ENCODE measurements around the gene DCBLD2. TPM values are rescaled to one million over a fixed set of nuclear protein-coding genes. Genes with fewer than 3 reads are reported as not detected.

The DCBLD2 gene
- total RNA-seq, 1 donor from 2014 or later, result 91.9 TPM

DNA sequence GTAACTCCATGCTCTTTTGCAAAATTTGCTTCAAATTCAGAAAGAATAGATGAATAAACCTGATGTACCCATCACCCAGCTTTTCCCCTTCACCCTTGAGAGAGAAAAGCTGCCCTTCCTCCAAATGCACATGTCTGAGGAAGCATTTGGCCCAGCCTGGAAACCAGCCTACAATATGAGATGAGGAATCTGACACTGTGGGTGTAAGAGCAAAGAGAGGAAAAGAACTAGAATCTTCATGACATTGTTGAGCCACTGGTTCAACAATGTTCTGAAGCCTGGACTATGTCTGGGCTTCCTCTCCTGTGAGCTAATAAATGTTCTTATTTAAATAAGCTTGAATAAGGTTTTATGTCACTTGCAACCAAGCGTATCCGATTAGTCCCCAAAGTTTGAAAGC is 18.7 kb upstream of the DCBLD2 start:
- Mint-ChIP-seq H3K9me3 (no peaks in the 10 kb centered on the region), H3K27ac (ENCODE audit: unreplicated experiment) (no peak overlapping the region), H3K4me1 (peaks cover 6% of the 10 kb centered on the region), H3K36me3 (ENCODE audit: low read depth) (no peaks in the 10 kb centered on the region), H3K4me3 (no peak overlapping the region), H3K27me3 (ENCODE audit: low read depth) (no peaks in the 10 kb centered on the region)
- no peak for DNase-seq (ENCODE audit: low read depth, low spot score)
- TF ChIP-seq, protein P1, sequence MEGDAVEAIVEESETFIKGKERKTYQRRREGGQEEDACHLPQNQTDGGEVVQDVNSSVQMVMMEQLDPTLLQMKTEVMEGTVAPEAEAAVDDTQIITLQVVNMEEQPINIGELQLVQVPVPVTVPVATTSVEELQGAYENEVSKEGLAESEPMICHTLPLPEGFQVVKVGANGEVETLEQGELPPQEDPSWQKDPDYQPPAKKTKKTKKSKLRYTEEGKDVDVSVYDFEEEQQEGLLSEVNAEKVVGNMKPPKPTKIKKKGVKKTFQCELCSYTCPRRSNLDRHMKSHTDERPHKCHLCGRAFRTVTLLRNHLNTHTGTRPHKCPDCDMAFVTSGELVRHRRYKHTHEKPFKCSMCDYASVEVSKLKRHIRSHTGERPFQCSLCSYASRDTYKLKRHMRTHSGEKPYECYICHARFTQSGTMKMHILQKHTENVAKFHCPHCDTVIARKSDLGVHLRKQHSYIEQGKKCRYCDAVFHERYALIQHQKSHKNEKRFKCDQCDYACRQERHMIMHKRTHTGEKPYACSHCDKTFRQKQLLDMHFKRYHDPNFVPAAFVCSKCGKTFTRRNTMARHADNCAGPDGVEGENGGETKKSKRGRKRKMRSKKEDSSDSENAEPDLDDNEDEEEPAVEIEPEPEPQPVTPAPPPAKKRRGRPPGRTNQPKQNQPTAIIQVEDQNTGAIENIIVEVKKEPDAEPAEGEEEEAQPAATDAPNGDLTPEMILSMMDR (conservative IDR thresholded peaks at IDR 0.05), result no peak

DNA sequence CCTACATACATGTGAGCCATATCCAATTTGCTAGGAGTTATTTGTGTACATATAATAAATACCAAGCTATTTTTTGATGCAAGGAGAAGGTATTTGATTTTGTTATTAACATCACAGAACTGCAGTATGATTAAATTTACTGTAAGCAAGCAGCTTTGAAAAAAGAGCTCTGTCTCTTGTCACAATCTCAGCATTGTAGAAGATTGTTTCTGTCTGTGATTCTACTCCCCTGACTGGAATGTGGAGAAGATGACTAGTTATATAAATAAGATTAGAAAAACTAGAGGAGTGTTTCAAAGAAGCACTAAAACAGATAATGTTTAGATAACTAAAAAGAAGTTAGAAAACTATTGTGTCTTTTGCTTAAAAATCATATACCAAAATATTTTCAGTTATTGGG is 17.1 kb upstream of the DCBLD2 start:
- H3K4me1 Mint-ChIP-seq, result peaks cover 6% of the 10 kb centered on the region
- H3K36me3 Mint-ChIP-seq (ENCODE audit: low read depth), result no peaks in the 10 kb centered on the region
- no peaks in the 10 kb centered on the region for H3K9me3 Mint-ChIP-seq
- no peaks in the 10 kb centered on the region for H3K27me3 Mint-ChIP-seq (ENCODE audit: low read depth)
- H3K4me3 Mint-ChIP-seq, result no peak overlapping the region
- no peak for DNase-seq (ENCODE audit: low read depth, low spot score)
- TF ChIP-seq, protein P1 (conservative IDR thresholded peaks at IDR 0.05), result no peak
- no peak overlapping the region for H3K27ac Mint-ChIP-seq (ENCODE audit: unreplicated experiment)

DNA sequence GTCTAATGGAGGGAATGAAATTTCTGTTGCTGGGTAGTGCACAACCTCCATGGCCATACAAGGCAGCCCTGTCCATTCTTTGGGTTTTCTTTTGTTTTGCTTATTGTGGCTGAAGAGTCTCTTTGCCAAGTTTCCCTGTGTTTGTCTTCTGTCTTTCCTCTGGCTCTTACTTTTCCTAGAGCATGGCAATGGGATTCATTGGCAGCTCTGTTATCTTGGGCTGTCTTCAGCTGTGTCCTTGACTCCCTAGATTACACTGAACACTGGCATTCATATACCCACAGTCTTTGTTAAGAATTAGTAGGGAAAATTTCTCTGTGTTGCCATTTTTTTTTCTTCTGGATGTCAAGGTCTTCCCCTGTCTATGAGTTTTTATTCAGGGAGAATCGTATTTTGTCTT is 16.1 kb upstream of the DCBLD2 start:
- H3K4me3 Mint-ChIP-seq, result no peak overlapping the region

DNA sequence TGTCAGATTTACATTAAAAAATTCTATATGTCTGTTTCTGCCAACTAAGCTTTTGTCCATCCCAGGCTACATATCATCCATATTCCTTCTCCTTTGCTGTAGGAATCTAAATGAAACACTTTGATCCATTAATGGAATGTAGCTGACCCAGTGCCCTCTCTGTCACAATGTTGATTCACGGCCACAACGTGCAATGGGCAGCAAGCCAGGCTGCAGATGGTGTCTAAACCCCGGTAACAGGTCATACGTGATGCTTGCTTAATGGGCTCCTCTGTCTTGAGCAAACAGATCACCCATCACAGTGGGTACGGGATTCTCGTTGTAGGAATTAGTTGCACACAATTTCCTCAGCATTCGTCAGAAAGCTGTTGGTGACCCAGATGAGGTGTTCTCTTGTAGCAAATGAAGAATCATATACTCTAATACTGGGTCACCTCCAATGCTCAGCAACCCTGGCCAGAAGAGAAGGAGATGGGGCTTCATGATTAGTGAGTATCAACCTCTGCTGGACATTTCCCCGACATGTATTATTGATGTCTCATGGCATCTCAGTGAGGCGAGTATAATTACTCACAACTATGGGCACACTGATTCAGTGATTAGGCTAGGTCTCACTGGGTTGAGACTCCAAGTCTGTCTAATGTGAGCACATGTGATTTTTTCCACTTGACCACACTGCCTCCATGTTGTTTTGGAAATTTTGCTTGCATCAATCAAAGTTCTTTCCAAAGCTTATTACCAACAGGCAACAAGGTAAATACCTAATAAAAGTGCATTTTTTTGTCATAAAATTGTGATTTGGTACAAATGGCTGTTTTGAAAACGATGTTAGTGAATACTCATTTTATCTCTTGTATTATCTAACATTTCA is 12.9 kb upstream of the DCBLD2 start:
- no peak overlapping the region for H3K27ac Mint-ChIP-seq (ENCODE audit: unreplicated experiment)
- peaks cover 11% of the 10 kb centered on the region for H3K9me3 Mint-ChIP-seq
- TF ChIP-seq, protein P1 (conservative IDR thresholded peaks at IDR 0.05), result no peak
- no peaks in the 10 kb centered on the region for H3K27me3 Mint-ChIP-seq (ENCODE audit: low read depth)
- H3K36me3 Mint-ChIP-seq (ENCODE audit: low read depth), result peaks cover 14% of the 10 kb centered on the region
- H3K4me3 Mint-ChIP-seq, result no peak overlapping the region
- no peak for DNase-seq (ENCODE audit: low read depth, low spot score)
- H3K4me1 Mint-ChIP-seq, result peaks cover 3% of the 10 kb centered on the region

More for the DNA sequence above, 16.1 kb upstream of the DCBLD2 start:
- H3K36me3 Mint-ChIP-seq (ENCODE audit: low read depth), result no peaks in the 10 kb centered on the region
- no peaks in the 10 kb centered on the region for H3K9me3 Mint-ChIP-seq
- peaks cover 3% of the 10 kb centered on the region for H3K4me1 Mint-ChIP-seq
- no peak for DNase-seq (ENCODE audit: low read depth, low spot score)
- H3K27me3 Mint-ChIP-seq (ENCODE audit: low read depth), result no peaks in the 10 kb centered on the region
- TF ChIP-seq, protein P1 (conservative IDR thresholded peaks at IDR 0.05), result no peak
- no peak overlapping the region for H3K27ac Mint-ChIP-seq (ENCODE audit: unreplicated experiment)

DNA sequence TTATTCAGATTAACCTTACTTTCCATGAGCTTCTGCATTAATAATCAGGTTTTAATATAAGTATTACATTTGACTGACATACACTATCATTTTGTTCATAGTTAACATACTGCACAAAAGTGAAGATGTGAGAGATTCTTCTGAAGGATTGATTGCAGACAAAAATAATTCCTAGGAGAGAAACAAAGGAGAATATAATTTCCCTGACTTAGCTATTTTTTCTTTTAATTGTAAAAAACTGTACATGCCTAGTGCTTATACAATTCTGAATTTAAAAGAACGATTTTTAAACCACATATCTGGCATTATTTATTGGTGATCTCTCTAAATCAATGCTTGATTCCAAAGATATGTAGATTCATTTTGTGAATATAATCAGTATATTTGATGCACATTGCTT is 11.0 kb upstream of the DCBLD2 start:
- no peak for DNase-seq (ENCODE audit: low read depth, low spot score)
- no peaks in the 10 kb centered on the region for H3K4me1 Mint-ChIP-seq
- TF ChIP-seq, protein P1 (conservative IDR thresholded peaks at IDR 0.05), result no peak
- H3K27me3 Mint-ChIP-seq (ENCODE audit: low read depth), result no peaks in the 10 kb centered on the region
- peaks cover 24% of the 10 kb centered on the region for H3K36me3 Mint-ChIP-seq (ENCODE audit: low read depth)
- H3K4me3 Mint-ChIP-seq, result no peak overlapping the region
- no peak overlapping the region for H3K27ac Mint-ChIP-seq (ENCODE audit: unreplicated experiment)
- peaks cover 14% of the 10 kb centered on the region for H3K9me3 Mint-ChIP-seq
